AG04449 (cell line): Measurements from ENCODE around the gene MRPL53.

Experiments
- CTCF ChIA-PET: fragments of 350-600 bp; formaldehyde crosslinking; extraction: SDS; loops from one replicate; lab custom pipeline; 2021; ENCODE audit warnings: antibody characterized with exemption; lab: Yijun Ruan, JAX
- POLR2A ChIA-PET: fragments of 400-600, 350-600 bp; formaldehyde crosslinking; extraction: SDS; loops from one replicate; lab custom pipeline; 2020; ENCODE audit warnings: antibody characterized with exemption, inconsistent platforms; lab: Yijun Ruan, JAX
- DNase-seq: peaks from one replicate; pipeline ENCODE4 v3.0.0-alpha.2; 2010; ENCODE audit warnings: low read depth, low spot score
- H3K4me3 ChIP-seq: 2 replicates; pipeline ENCODE4 v1.5.1; 2011; ENCODE audit warnings: low read depth, mild to moderate bottlenecking, control low read depth, low read length
- TF ChIP-seq, protein P1 (sequence below): IDR thresholded peaks from one replicate; pipeline ENCODE4 v1.5.1; 2011; ENCODE audit warnings: mild to moderate bottlenecking, moderate library complexity, low read length, control low read depth, inconsistent platforms; ENCODE audit not compliant: insufficient read depth; ENCODE audit errors: missing control alignments

MRPL53 gene

DNA sequence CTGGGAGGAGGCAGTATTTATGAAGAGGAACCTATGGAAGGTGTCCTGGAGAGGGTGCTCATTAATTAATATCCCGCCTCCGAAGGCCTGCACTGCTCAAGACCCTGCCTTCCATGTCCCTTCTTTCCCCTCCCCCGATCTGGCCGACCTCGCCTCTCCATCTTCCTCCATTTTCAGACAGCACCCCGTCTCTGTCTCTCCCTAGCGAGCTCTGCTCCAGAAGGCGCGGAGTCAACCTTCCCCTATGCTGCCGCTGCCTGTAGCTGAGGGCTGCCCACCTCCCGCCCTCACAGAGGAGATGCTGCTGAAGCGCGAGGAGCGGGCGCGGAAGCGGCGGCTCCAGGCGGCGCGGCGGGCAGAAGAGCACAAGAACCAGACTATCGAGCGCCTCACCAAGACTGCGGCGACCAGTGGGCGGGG is 15.3 kb downstream of the MRPL53 start:
- CTCF ChIA-PET: interaction anchor here (0.9 to 3.8 kb wide), 7 partner anchors 17 to 131 kb away, joined by 3 to 25 read pairs (median 5); partner anchors contain the start of genes CCDC142, PCGF1 and TTC31
- TF ChIP-seq, protein P1, sequence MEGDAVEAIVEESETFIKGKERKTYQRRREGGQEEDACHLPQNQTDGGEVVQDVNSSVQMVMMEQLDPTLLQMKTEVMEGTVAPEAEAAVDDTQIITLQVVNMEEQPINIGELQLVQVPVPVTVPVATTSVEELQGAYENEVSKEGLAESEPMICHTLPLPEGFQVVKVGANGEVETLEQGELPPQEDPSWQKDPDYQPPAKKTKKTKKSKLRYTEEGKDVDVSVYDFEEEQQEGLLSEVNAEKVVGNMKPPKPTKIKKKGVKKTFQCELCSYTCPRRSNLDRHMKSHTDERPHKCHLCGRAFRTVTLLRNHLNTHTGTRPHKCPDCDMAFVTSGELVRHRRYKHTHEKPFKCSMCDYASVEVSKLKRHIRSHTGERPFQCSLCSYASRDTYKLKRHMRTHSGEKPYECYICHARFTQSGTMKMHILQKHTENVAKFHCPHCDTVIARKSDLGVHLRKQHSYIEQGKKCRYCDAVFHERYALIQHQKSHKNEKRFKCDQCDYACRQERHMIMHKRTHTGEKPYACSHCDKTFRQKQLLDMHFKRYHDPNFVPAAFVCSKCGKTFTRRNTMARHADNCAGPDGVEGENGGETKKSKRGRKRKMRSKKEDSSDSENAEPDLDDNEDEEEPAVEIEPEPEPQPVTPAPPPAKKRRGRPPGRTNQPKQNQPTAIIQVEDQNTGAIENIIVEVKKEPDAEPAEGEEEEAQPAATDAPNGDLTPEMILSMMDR: no peak
- no peak for DNase-seq
- peak overlapping the region; percentile 74 for H3K4me3 ChIP-seq
- POLR2A ChIA-PET: interaction anchor here (3.3 kb wide), 1 partner anchor 25 kb away, joined by 10 read pairs; no protein-coding TSS in a partner anchor

DNA sequence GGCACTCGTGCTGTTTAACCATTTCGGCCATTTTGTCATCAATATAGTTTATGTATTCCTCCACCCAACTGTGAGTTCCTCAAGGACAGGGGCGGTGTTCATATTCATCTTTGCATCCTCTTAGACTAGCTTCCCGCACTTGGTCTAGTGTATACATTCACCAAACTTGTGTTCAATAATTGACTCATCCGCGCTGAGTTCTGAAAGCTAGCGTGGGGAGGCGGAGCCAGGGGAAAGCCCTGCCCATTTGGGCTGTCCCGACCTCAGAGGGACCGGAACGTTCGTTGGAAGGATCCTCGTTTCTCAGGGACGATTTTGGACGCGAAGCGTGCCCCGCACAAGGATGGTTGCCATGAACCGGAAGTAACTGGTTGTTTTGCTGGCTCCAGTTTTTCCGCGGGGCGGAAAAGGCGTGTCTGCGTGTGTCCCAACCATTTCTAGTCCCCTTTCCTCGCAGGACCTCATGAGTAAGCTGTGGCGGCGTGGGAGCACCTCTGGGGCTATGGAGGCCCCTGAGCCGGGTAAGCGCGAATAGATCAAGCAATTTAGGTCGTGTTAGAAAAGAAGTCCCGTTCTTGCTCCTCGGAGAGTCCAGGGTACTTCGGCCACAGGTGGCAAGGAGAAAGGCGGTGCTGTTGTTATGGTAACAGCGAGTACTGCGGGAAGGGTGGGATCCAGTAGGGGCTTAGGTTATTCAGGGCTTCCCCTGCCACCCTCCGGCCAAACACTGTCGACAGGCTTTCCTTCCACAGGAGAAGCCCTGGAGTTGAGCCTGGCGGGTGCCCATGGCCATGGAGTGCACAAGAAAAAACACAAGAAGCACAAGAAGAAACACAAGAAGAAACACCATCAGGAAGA is 17.6 kb downstream of the MRPL53 start, which contains the start of gene INO80B:
INO80B (plus strand) TSS at position 434 of the 858 bp plus-strand sequence; CDS start at position 464, 30 bp downstream.
- POLR2A ChIA-PET: interaction anchor here (0.7 to 1.3 kb wide), 5 partner anchors 15 to 75 kb away, joined by 3 to 5 read pairs (median 4); partner anchors contain the start of genes AUP1, CCDC142 and HTRA2
- CTCF ChIA-PET: interaction anchor here (0.8 to 2.5 kb wide), 6 partner anchors 10 to 134 kb away, joined by 3 to 12 read pairs (median 5); partner anchors contain the start of genes CCDC142 and TTC31
- TF ChIP-seq, protein P1: no peak
- peak within 1 kb of the TSS; percentile 76 for H3K4me3 ChIP-seq
- DNase-seq: peak; percentile 88

GRCh38 chr2:74450570-74451190 is 21.8 kb downstream of the MRPL53 start:
- H3K4me3 ChIP-seq: no peak overlapping the region
- POLR2A ChIA-PET: no interaction called here
- DNase-seq: no peak
- CTCF ChIA-PET: no interaction called here
- TF ChIP-seq, protein P1: no peak

GRCh38 chr2:74448771-74449170 is 23.7 kb downstream of the MRPL53 start:
- no peak for DNase-seq
- CTCF ChIA-PET: interaction anchor here (0.5 kb wide), 1 partner anchor 650 kb away, joined by 3 read pairs; no protein-coding TSS in a partner anchor
- TF ChIP-seq, protein P1: no peak
- no peak overlapping the region for H3K4me3 ChIP-seq
- POLR2A ChIA-PET: no interaction called here

DNA sequence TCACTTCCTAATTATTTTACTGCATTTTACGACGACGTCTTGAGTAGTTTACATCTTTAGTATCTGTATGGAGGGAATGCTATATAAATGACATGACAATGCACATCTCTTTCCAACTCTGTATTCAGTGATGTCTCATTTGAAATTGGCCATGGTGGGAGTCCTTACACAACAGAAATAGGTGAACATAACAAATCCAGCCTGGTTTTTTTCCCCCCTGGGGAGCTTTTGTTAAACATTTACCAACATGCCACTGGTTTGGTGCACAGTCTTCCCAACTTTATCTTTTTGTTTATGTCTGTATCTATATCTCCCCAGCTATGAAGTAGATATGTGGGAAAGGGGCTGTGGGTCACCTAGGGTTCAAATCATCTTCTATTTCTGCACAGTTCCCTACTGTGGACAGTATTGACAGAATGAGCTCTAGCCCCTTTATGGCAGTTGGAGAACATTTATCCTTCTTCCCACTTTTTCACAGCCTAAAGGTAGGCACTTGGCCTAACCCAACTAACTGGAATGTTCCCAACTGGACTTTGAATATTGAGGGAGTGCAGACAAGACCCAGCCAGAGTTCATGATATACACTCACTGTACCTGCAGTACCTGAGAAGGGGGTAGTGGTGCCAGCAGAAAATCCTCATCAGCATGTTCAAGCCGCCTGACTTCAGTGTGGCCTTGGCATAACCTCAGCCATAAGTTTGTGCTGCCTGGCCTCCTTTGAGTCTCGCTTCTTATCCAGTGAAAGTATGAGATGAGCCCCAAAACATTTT is 25.1 kb downstream of the MRPL53 start:
- ChIA-PET POLR2A (no interaction called here), CTCF (no interaction called here)
- TF ChIP-seq, protein P1: no peak
- no peak for DNase-seq
- H3K4me3 ChIP-seq: no peak overlapping the region
